ENCODE results near the gene KIRREL1.

- TF ChIP-seq, protein P1, sequence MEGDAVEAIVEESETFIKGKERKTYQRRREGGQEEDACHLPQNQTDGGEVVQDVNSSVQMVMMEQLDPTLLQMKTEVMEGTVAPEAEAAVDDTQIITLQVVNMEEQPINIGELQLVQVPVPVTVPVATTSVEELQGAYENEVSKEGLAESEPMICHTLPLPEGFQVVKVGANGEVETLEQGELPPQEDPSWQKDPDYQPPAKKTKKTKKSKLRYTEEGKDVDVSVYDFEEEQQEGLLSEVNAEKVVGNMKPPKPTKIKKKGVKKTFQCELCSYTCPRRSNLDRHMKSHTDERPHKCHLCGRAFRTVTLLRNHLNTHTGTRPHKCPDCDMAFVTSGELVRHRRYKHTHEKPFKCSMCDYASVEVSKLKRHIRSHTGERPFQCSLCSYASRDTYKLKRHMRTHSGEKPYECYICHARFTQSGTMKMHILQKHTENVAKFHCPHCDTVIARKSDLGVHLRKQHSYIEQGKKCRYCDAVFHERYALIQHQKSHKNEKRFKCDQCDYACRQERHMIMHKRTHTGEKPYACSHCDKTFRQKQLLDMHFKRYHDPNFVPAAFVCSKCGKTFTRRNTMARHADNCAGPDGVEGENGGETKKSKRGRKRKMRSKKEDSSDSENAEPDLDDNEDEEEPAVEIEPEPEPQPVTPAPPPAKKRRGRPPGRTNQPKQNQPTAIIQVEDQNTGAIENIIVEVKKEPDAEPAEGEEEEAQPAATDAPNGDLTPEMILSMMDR (optimal IDR thresholded peaks at IDR 0.05 in 1 of 3, IDR thresholded peaks at IDR 0.05 in 1 of 3, conservative IDR thresholded peaks at IDR 0.05 in 1 of 3; ENCODE audit: extremely low read depth in 1 of 3, insufficient read depth in 2 of 3, low read length in 3 of 3) = no peak
- no peak for TF ChIP-seq EZH2 (IDR thresholded peaks at IDR 0.05; ENCODE audit: low read length)
Measured at GRCh38 chr1:157982136-157982535, 11.3 kb upstream of the KIRREL1 start.

Measured in keratinocyte (primary cell).